Parathyroid adenoma (tissue), 2 donors: ENCODE results near the gene MTCP1.

Experiments used
- H2AFZ ChIP-seq: fragments of 300-600 bp; sonication (generic); one replicate; pipeline ENCODE4 v1.7.0; 2017; ENCODE audit warnings: antibody characterized with exemption, mild to moderate bottlenecking
- H3K27ac ChIP-seq: fragments of 300-600 bp; sonication (generic); one replicate; pipeline ENCODE4 v1.7.0; 2017
- H3K27me3 ChIP-seq: fragments of 300-600 bp; sonication (generic); one replicate; pipeline ENCODE4 v1.7.0; 2017; ENCODE audit warnings: low read length; ENCODE audit not compliant: control insufficient read depth, insufficient read depth
- H3K36me3 ChIP-seq: fragments of 300-600 bp; sonication (generic); one replicate; pipeline ENCODE4 v1.7.0; 2017; ENCODE audit warnings: low read length; ENCODE audit not compliant: control insufficient read depth, insufficient read depth
- H3K4me1 ChIP-seq: fragments of 300-600 bp; sonication (generic); one replicate; pipeline ENCODE4 v1.7.0; 2017; ENCODE audit warnings: control low read depth
- H3K4me2 ChIP-seq: fragments of 300-600 bp; sonication (generic); one replicate; pipeline ENCODE4 v1.7.0; 2017; ENCODE audit warnings: low read length
- H3K4me3 ChIP-seq: fragments of 300-600 bp; sonication (generic); one replicate; pipeline ENCODE4 v1.7.0; 2017; ENCODE audit warnings: low read depth, low read length
- H3K79me2 ChIP-seq: fragments of 300-600 bp; sonication (generic); one replicate; pipeline ENCODE4 v1.7.0; 2017; ENCODE audit warnings: control low read depth
- H3K9ac ChIP-seq: fragments of 300-600 bp; sonication (generic); one replicate; pipeline ENCODE4 v1.7.0; 2017; ENCODE audit warnings: mild to moderate bottlenecking
- H3K9me3 ChIP-seq: fragments of 300-600 bp; sonication (generic); one replicate; pipeline ENCODE4 v1.7.0; 2017; ENCODE audit warnings: low read length; ENCODE audit not compliant: control insufficient read depth
- CTCF ChIP-seq: fragments of 300-600 bp; sonication (generic); IDR thresholded peaks from one replicate; pipeline ENCODE4 v1.7.0; 2017; ENCODE audit warnings: antibody characterized with exemption, mild to moderate bottlenecking
- donor health status: primary hyperparathyroidism.

Gene MTCP1

GRCh38 chrX:155108427-155108826 is 37.5 kb upstream of the MTCP1 start:
- H3K9me3 ChIP-seq, result no peaks in the 10 kb centered on the region
- H3K4me1 ChIP-seq, result no peaks in the 10 kb centered on the region
- no peak overlapping the region for H3K4me2 ChIP-seq
- H3K4me3 ChIP-seq, result no peak overlapping the region
- no peak overlapping the region for H3K9ac ChIP-seq
- no peak for TF ChIP-seq CTCF
- H3K27me3 ChIP-seq, result no peaks in the 10 kb centered on the region
- no peak overlapping the region for H3K27ac ChIP-seq
- no peaks in the 10 kb centered on the region for H3K79me2 ChIP-seq
- H3K36me3 ChIP-seq, result no peaks in the 10 kb centered on the region
- H2AFZ ChIP-seq, result no peak overlapping the region

GRCh38 chrX:155105919-155106318 is 35.0 kb upstream of the MTCP1 start:
- Histone ChIP-seq H3K4me1 (no peaks in the 10 kb centered on the region), H3K9ac (no peak overlapping the region), H3K27ac (no peak overlapping the region), H3K4me2 (no peak overlapping the region), H3K36me3 (no peaks in the 10 kb centered on the region), H3K4me3 (no peak overlapping the region), H3K9me3 (no peaks in the 10 kb centered on the region), H3K27me3 (no peaks in the 10 kb centered on the region), H2AFZ (no peak overlapping the region), H3K79me2 (no peaks in the 10 kb centered on the region)
- no peak for TF ChIP-seq CTCF

- H3K27ac ChIP-seq, result no peak overlapping the region
- no peak overlapping the region for H3K9ac ChIP-seq
- no peaks in the 10 kb centered on the region for H3K4me1 ChIP-seq
- H3K4me2 ChIP-seq, result no peak overlapping the region
- peak; percentile 40 for TF ChIP-seq CTCF
- H3K36me3 ChIP-seq, result no peaks in the 10 kb centered on the region
- no peaks in the 10 kb centered on the region for H3K79me2 ChIP-seq
- H3K4me3 ChIP-seq, result no peak overlapping the region
- H3K27me3 ChIP-seq, result no peaks in the 10 kb centered on the region
- no peak overlapping the region for H2AFZ ChIP-seq
- H3K9me3 ChIP-seq, result no peaks in the 10 kb centered on the region
Measured at GRCh38 chrX:155094468-155095061, 23.6 kb upstream of the MTCP1 start.

- H3K27me3 ChIP-seq, result no peaks in the 10 kb centered on the region
- H3K27ac ChIP-seq, result no peak overlapping the region
- H3K4me3 ChIP-seq, result no peak overlapping the region
- no peak overlapping the region for H3K4me2 ChIP-seq
- no peak overlapping the region for H3K9ac ChIP-seq
- H3K4me1 ChIP-seq, result no peaks in the 10 kb centered on the region
- TF ChIP-seq CTCF, result no peak
- no peaks in the 10 kb centered on the region for H3K79me2 ChIP-seq
- no peaks in the 10 kb centered on the region for H3K9me3 ChIP-seq
- H3K36me3 ChIP-seq, result no peaks in the 10 kb centered on the region
- no peak overlapping the region for H2AFZ ChIP-seq
Measured at GRCh38 chrX:155086961-155087735, 16.2 kb upstream of the MTCP1 start.
